Body of pancreas (tissue), 4 donors: Measurements from ENCODE around the gene GMEB2.

Source experiments
- POLR2A ChIP-seq, 3 donors: fragments of 450-650 bp; IDR thresholded peaks; one replicate each; pipeline ENCODE4 v1.6.1; 2016; ENCODE audit warnings: antibody characterized with exemption in 3 of 3, mild to moderate bottlenecking in 2 of 3
- TF ChIP-seq, protein P1 (sequence below), 7 experiments: fragments of 450-650 bp in 4 of 7; fragments of 200-600 bp in 3 of 7; sonication (generic) in 3 of 7; IDR thresholded peaks; one replicate each; pipeline ENCODE4 v1.5.1; 2016 to 2019; ENCODE audit warnings: antibody characterized with exemption in 7 of 7

DNA sequence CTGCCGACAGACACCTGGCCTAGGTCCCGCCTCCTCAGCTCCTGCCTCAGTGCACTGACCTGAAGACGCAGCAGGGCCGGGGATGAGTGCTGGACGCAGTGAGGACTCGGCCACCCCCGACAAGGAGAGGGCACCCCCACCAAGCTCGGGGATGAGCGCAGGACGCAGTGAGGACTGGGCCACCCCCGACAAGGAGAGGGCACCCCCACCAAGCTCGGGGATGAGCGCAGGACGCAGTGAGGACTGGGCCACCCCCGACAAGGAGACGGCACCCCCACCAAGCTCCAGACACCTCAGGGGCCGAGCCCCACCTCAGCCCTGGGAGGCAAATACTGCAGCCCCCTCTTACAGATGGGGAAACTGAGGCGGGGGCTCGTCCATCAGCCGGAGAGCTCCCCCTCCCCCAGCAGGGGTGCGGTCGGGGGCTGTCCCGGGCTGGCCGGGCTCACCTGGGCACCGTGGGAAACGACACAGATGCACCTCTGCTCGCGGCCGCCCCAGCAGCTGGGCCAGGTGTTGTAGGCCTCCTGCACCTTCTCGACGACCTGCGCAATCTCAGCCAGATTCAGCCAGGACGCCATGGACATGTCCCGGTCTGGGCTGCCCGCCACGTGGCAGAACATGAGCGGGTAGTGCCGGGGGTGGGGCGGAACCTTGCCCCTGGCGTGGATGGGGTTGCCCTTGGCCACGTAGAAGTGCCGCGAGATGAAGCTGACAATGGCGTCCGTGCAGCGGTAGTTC lies 60.3 kb downstream of the GMEB2 start:
- TF ChIP-seq, protein P1, sequence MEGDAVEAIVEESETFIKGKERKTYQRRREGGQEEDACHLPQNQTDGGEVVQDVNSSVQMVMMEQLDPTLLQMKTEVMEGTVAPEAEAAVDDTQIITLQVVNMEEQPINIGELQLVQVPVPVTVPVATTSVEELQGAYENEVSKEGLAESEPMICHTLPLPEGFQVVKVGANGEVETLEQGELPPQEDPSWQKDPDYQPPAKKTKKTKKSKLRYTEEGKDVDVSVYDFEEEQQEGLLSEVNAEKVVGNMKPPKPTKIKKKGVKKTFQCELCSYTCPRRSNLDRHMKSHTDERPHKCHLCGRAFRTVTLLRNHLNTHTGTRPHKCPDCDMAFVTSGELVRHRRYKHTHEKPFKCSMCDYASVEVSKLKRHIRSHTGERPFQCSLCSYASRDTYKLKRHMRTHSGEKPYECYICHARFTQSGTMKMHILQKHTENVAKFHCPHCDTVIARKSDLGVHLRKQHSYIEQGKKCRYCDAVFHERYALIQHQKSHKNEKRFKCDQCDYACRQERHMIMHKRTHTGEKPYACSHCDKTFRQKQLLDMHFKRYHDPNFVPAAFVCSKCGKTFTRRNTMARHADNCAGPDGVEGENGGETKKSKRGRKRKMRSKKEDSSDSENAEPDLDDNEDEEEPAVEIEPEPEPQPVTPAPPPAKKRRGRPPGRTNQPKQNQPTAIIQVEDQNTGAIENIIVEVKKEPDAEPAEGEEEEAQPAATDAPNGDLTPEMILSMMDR (IDR thresholded peaks at IDR 0.05), result no peak
- TF ChIP-seq POLR2A (IDR thresholded peaks at IDR 0.05), result no peak
